ENCODE results near the gene EFNA2.

The EFNA2 gene

DNA sequence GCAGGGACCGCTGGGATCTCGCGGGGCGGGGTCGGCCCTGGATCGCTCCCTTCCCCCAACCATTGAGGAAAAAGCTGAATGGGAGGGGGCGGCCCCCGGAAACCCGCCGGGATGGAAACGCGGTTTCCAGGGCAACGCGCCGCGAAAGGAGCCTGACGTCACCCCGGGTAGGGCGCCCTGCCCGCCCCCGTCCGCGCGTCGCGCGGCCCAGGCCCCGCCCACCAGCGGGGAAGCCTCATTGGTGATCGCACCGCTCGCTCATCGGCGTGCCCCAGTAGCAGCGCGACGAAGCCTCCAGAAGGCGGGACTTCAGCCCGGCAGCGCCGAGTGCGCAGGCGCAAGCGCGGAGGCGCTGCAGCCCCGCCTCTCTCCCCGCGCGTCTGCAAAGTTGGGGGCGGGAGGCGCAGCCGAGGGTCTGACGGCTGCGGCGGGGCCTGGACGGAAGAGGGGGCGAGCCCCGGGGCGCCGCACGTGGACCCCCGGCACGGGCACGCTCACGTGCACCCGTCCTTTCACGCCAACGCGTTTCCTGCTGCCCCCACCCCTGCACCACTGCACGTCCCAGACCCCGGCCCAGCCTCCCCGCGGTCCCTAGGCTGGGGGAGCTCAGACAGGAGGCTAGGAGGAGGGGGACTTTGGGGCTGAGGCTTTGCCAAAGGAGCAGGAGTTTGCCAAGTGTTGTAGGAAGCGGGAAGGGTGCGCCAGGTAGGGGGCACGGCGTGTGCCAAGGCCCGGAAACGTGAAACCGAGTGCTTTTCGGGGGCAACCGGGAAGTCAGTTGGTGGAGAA lies 24.7 kb upstream of the EFNA2 start:
- DNase-seq: peak; percentile 97 to 99

GRCh38 chr19:1261538-1261797 lies 24.2 kb upstream of the EFNA2 start:
- DNase-seq: no peak

DNA sequence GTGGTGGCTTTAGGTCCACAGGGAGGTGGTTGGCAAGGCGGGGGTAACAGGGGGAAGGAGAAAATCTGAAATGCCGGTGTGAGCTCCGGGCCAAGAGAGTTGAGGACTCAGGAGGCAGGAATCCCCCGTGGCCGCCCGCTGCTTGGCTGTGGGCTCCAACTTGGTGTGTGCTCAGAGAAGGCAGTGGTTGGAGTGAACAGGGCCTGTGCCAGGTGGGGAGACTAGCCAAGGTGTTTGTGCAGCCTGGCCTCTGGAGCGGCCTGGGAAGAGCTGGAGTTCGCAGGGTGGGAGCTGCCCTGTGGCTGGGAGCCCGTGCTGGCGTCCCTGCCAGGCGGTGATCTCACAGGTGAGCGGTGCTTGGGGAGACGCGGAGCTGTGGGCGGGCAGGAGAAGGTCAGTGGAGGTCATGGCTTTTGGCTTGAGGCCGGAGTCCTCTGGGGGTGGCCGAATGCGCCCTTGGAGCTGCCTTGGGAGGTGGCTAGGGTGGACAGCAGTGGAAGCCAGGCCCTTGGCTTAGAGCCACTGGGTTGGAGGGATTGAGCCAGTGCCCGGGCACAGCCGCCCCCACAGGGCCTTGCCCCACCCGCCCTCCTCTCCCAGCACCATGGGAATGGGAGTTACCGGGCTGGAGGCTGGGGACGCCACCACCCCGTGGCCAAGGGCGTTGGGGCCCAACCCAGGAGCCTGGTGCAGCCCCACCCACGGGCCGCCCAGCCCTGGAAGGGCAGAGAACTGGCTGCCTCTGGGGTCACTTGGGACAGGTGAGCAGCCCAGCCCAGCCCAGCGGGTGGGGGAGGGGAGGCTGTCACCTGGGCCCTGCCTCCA lies 23.7 kb upstream of the EFNA2 start:
- no peak for DNase-seq

DNA sequence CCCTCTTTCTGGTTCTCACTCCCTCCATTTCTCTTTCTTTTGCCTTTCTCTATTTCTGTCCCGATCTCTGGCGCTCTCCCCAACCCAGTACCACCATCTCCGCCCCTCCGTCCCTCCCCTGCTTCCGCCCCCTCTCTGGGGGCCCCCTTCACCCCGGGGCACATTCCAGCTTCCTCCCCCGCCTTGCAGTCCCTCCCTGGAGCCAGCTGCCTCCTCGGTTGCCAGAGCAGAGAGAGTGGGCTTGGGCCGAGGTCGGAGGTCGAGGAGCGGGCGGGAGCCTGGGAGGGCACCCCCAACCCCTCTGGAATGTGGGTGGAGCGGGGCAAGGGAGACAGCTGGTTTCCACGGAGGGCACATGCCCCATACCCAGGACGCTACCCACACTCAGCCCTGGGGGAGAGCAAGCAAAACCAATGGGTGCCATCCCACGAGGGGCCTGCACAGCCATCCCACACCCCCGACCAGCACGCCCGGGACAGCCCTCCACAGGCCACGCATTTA lies 23.0 kb upstream of the EFNA2 start:
- no peak for DNase-seq

DNA sequence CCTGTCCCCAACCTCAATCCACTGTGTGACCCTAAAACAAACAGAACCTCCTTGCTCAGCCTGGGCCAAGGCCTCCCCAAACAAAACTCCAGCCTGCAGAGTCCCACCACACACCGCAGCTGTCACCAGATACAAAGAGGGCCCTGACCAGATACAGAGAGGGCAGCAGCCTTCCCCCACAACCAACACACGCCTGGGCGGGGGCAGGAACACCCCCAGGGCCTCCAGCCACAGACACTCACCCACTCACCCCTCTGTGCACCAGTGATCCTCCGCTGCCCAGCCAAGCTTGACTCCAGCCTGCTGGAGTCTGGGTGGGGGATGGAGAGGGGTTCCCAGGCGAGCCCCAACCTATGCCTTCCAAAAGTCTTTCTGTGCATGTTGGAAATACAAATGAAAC lies 22.5 kb upstream of the EFNA2 start:
- DNase-seq: no peak

DNA sequence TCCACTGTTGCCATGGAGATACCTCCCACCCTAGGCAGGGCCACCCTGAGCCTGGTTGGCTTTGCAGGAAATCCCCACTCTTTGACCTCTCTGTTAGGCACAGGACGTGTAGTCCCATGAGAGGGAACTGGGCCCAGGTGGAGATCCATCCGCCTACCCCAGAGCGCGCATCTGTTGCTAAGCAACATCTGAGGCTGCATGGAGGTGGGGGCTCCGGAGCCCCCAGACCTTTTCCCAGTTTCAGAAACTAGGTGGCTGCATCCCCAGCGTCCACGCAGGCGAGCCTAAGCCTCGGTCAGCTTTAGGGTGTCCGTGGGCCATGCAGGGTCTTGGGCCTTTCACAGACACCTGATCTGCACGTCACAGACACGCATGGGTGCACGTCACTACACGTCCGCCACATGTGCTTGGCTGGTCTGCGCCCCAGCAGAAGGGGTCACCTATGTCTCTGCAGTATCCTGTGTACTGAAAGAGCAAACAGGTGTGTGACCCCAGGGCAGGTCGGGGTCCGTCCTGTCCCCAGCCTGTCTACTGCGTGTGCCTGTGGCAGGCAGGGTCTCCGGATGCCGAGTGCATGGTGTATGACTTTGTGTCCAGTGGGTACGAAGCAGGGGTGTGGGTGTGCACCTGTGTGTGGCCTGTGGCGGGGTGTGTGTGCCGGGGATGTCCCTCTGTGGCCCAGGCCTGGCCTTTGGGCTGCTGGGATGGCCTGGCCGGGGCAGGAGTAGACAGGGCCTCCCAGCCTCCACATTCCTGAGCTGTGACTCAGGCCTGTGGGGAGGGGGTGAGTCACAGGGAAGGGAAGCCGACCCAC lies 20.7 kb upstream of the EFNA2 start:
- no peak for DNase-seq

DNA sequence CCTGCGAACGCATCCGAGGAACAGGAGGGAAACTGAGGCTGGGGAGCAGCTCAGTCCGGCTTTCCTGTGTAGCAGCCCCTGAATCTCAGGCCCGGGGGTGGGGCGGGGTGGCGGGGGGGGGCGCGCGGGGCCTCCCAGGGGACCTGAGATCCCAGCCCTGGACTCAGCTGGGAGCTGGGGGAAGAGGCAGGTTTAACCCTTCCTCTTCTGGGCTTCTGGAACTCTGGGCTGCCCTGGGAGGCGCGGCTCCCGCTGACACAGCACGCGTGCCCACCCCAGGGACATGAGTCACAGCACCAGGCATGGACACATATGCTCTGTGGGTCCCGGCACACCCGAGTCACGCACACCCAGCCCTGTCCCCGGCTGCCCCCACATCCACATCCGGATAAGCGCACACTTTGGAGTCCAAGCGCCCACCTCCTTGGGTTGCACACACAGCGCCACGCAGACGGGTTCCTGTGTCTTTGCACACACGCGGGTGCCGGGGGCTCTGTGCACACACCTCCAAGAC lies 20.0 kb upstream of the EFNA2 start:
- DNase-seq: peak; percentile 67 to 73

DNA sequence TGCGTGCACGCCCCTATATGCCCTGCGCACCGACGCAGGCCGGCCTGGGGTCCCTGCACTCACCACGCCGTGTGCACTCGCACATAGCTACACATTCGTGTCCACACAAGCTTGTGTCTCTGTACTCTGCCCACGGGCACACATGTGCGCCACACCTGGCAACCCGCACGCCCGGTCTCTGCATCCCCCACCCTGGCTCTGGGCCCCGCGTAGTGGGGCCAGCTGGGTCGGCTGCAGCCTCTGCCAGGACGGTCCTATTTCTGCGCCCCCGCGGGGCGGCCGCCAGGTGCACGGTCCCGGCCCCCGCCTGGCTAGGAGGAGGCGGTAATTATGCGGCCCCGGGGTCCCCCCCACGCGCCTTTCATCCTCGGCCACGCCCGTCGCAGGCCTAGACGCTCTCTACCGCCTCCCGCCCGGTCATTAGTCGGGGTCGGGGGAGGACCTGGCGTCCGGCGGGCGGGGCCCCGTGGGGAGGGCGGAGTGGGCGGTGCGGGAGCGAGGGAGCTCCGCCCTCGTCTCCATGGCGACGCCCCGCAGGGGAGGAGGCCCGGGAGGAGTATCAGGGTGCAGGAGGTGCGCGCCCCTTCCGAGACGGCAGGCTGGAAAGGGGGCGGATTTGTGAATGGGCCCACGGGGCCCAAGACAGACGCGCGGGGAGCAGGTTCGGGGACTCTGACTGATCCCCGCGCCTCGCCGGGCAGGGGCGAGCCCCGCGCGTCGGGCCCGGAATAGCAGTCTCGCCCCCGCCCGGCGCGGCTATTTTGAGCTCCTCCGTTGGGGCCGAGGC lies 19.4 kb upstream of the EFNA2 start:
- DNase-seq: peak; percentile 89 to 92

DNA sequence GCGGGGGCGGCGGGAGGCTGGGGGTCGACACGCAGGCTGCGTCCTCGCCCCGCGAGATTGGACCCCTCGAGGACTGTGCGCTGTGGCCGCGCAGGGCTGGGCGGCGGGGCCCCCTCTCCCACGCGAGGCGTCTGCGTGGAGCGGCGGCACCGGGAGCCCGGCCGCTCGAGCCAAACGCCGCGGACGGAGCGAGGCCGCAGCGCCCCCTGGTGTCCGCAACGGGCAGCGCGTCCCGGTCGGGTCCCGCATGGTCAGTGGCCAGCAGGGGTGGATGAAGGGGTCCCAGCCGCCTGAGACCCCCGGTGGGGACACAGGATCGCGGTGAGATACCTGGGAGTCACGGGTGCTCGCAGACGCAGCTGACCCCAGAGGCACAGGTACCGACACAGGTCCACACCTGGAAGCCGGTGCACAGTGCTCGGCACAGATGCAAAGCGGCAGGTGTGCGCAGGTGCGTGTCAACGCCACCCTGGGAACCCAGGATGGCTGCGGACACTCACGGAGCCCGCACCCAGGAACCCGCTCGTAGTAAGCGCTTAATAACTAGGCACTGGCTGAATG lies 18.7 kb upstream of the EFNA2 start:
- DNase-seq: peak; percentile 84 to 87

GRCh38 chr19:1267477-1268225 lies 18.0 kb upstream of the EFNA2 start:
- DNase-seq: no peak

- no peak for DNase-seq
These were observed 17.2 kb upstream of the EFNA2 start for GRCh38 chr19:1268226-1269064.

DNA sequence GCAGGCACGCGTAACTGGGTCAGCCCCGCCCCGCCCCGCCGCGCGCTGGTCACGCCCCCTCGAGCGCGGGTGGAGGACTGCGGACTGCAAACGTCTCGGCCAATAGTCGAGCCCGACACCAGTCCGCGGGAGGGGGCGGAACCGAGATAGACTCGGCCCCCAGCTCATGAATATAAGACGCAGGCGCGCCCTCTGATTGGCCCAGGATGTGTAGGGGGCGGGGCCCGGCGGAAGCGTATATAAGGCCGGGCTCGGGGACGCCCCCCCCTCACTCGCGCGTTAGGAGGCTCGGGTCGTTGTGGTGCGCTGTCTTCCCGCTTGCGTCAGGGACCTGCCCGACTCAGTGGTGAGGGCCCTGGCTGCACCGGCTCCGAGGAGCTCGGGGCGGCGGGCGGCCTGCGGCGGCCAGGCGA lies 16.6 kb upstream of the EFNA2 start, which contains the start of gene CIRBP:
TSS of gene CIRBP (plus strand) at position 268 of the 413 bp plus-strand sequence. CDS start 1,602 bp downstream, outside the sequence.
- DNase-seq: peak; percentile 99 to 100

- peak; percentile 88 to 91 for DNase-seq
These were observed 16.0 kb upstream of the EFNA2 start for GRCh38 chr19:1269478-1270212.

DNA sequence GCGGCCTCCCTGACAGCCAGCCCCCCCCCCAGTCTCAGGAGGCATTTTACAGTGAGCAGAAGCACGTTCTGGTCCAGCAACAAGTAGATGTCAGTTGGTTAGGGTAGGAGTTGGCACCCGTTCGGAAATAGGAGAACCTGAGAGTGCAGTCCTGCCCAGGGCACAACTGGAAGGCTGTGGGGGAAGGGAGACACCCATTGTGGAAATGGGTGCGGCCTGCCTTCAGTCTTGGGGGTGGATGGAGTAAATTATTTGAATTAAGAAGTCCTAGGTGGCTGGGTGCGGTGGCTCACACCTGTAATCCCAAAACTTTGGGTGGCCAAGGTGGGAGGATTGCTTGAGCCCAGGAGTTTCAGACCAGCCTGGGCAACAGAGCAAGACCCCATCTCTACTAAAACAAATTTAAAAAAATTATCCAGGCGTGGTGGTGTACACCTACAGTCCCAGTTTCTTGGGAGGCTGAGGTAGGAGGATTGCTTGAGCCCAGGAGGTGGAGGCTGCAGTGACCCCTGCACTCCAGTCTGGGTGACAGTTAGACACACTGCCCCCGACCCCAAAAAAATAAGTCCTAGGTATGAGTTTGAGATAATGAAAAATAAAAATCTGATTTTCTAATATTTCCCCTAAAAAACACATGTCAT lies 15.3 kb upstream of the EFNA2 start:
- DNase-seq: peak; percentile 57 to 58

- no peak for DNase-seq
These were observed 14.7 kb upstream of the EFNA2 start for GRCh38 chr19:1270854-1271527.

DNA sequence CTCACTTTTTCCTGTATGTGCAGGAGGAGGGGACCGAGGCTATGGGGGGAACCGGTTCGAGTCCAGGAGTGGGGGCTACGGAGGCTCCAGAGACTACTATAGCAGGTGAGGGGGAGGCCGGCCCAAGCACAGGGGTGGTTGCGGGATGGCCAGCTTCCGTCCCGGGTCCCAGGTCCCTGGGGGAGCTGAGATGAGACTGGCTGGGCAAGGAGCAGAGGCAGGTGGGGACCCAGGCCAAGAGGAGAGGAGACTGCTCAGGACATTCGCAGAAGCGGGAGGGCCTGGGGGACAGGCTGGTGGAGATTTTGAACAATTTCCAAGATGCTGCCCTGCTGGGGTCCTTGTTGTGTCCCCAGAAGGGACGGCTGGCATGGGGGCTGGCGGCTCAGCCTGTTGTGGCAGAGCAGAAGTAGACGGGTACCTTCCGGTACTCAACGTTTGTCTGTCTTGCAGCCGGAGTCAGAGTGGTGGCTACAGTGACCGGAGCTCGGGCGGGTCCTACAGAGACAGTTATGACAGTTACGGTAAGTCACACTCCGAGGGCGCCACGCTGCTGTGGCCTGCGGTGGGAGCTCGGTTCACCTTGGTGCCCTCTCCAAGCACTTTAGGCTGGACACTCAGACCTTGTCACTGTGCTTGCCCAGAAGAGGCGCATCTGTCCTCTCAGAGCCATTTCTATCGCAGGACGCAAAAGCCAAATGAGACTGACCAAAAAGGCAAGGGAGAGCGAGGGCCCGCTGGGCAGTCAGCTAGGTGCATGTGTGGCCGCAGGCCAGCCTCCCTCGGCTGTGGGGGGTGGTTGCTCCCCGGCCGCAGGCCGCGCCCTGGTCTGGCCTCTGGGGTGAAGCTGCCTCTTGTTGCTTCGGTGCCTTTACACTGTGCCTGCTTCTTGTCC lies 13.9 kb upstream of the EFNA2 start:
- DNase-seq: no peak
